HepG2 (cell line): ENCODE data around the gene ZMIZ1. TPM values are rescaled to one million over a fixed set of nuclear protein-coding genes. Genes with fewer than 3 reads are reported as not detected.
A peak's percentile ranks its signal among the peaks of the same experiment; 100 is the strongest.

Experiments
- AKAP8 ChIP-seq: sonication (generic); formaldehyde crosslinking; IDR thresholded peaks from 2 replicates; pipeline ENCODE4 v1.5.1; 2020; ENCODE audit warnings: mild to moderate bottlenecking, missing genetic modification reagents
- CEBPB ChIP-seq: IDR thresholded peaks from 2 replicates; pipeline ENCODE4 v1.6.1; 2011; ENCODE audit warnings: low read depth, low read length, improper control_type of control experiment, borderline replicate concordance
- CHCHD3 ChIP-seq: sonication (generic); formaldehyde crosslinking; IDR thresholded peaks from 2 replicates; pipeline ENCODE4 v1.8.0; 2022; ENCODE audit warnings: mild to moderate bottlenecking, missing genetic modification reagents, moderate library complexity
- CTCF ChIP-seq: sonication (generic); formaldehyde crosslinking; IDR thresholded peaks from 2 replicates; pipeline ENCODE4 v1.5.0; 2020; ENCODE audit warnings: mild to moderate bottlenecking, missing genetic modification reagents, moderate library complexity
- DNMT1 ChIP-seq: sonication (generic); formaldehyde crosslinking; IDR thresholded peaks from 2 replicates; pipeline ENCODE4 v1.5.1; 2020; ENCODE audit warnings: mild to moderate bottlenecking, missing genetic modification reagents
- HBP1 ChIP-seq: IDR thresholded peaks from 2 replicates; pipeline ENCODE4 v1.6.1; 2016; ENCODE audit warnings: low read depth, control low read depth
- IRF9 ChIP-seq: sonication (generic); formaldehyde crosslinking; IDR thresholded peaks from 2 replicates; pipeline ENCODE4 v1.8.0; 2022; ENCODE audit warnings: missing genetic modification reagents, mild to moderate bottlenecking, borderline replicate concordance
- MAZ ChIP-seq, 2 experiments: sonication (generic) in 1 of 2; formaldehyde crosslinking in 1 of 2; IDR thresholded peaks; 2 replicates each; pipeline versions ENCODE4 v1.5.0 to v1.6.1; 2012 to 2020; ENCODE audit warnings: low read depth in 2 of 2, mild to moderate bottlenecking in 2 of 2, borderline replicate concordance in 1 of 2, improper control_type of control experiment in 1 of 2, low read length in 1 of 2, missing genetic modification reagents in 1 of 2, moderate library complexity in 1 of 2
- MIXL1 ChIP-seq: IDR thresholded peaks from 2 replicates; pipeline ENCODE4 v1.6.1; 2016
- NFIB ChIP-seq: sonication (generic); formaldehyde crosslinking; IDR thresholded peaks from 2 replicates; pipeline ENCODE4 v1.9.0; 2021; ENCODE audit warnings: missing genetic modification reagents, mild to moderate bottlenecking, borderline replicate concordance
- POLR2AphosphoS5 ChIP-seq: IDR thresholded peaks from 2 replicates; pipeline ENCODE4 v1.6.1; 2012; ENCODE audit warnings: low read depth, low read length
- SAP130 ChIP-seq: IDR thresholded peaks from 2 replicates; pipeline ENCODE4 v1.6.1; 2016; ENCODE audit warnings: low read depth
- SCMH1 ChIP-seq: sonication (generic); formaldehyde crosslinking; IDR thresholded peaks from 2 replicates; pipeline ENCODE4 v1.9.0; 2021; ENCODE audit warnings: missing genetic modification reagents, mild to moderate bottlenecking, borderline replicate concordance
- ZBTB14 ChIP-seq: sonication (generic); formaldehyde crosslinking; IDR thresholded peaks from 2 replicates; pipeline ENCODE4 v1.4.0; 2020; ENCODE audit warnings: missing genetic modification reagents
- ZMAT5 ChIP-seq: sonication (generic); formaldehyde crosslinking; IDR thresholded peaks from 2 replicates; pipeline ENCODE4 v1.5.0; 2020; ENCODE audit warnings: mild to moderate bottlenecking, low read depth, missing genetic modification reagents, borderline replicate concordance
- ZNF280B ChIP-seq: sonication (generic); formaldehyde crosslinking; IDR thresholded peaks from 2 replicates; pipeline ENCODE4 v1.5.0; 2020; ENCODE audit warnings: missing genetic modification reagents, mild to moderate bottlenecking, borderline replicate concordance
- ZNF282 ChIP-seq: fragments of 450-650 bp; IDR thresholded peaks from 2 replicates; pipeline ENCODE4 v1.6.1; 2018; ENCODE audit not compliant: partially characterized antibody
- ZNF354B ChIP-seq: sonication (generic); formaldehyde crosslinking; IDR thresholded peaks from 2 replicates; pipeline ENCODE4 v1.8.0; 2022; ENCODE audit warnings: mild to moderate bottlenecking, missing genetic modification reagents
- ZNF546 ChIP-seq: sonication (generic); formaldehyde crosslinking; conservative IDR thresholded peaks from 2 replicates; pipeline ENCODE4 v1.8.1; 2023; ENCODE audit warnings: mild to moderate bottlenecking, missing genetic modification reagents
- ZNF576 ChIP-seq: sonication (generic); formaldehyde crosslinking; IDR thresholded peaks from 2 replicates; pipeline ENCODE4 v1.4.0; 2020; ENCODE audit warnings: mild to moderate bottlenecking, missing genetic modification reagents
- ZNF75D ChIP-seq: sonication (generic); formaldehyde crosslinking; IDR thresholded peaks from 2 replicates; pipeline ENCODE4 v1.8.1; 2023; ENCODE audit warnings: missing genetic modification reagents, mild to moderate bottlenecking, borderline replicate concordance
- polyA plus RNA-seq, 8 experiments: library from polyadenylated mRNA; depleted of rRNA in 3 of 8; stranded (reverse) in 7 of 8; unstranded in 1 of 8; fragments of >200 nt; fragmentation: Illumina TruSeq in 4 of 8; extraction: Trizol in 4 of 8; gene quantifications; 2 replicates each; pipeline versions ENCODE4 v1.2.1 to v1.2.3, GENCODE V29; 2011 to 2016; ENCODE audit warnings: low read depth in 4 of 8, missing spikeins in 1 of 8, mixed read lengths in 1 of 8; ENCODE audit not compliant: insufficient read depth in 1 of 8
- total RNA-seq, 5 experiments: library from RNA; depleted of rRNA; stranded (reverse); fragments of >200 nt; fragmentation: Illumina TruSeq; extraction: Trizol; gene quantifications; 2 replicates each; pipeline ENCODE4 v1.2.3, GENCODE V29; 2016; ENCODE audit warnings: low read depth in 1 of 5

ZMIZ1 gene
- total and polyA plus RNA-seq, 2 of the 13 experiments (the other 11 are each of a cell fraction or from before 2014, with no cell fraction given): 5.3 to 10.2 TPM

- TF ChIP-seq POLR2AphosphoS5 (no peak), ZNF576 (CRISPR knock-in tag) (no peak), CTCF (CRISPR knock-in tag) (peak; percentile 63), ZNF546 (CRISPR knock-in tag) (no peak), MIXL1 (CRISPR knock-in tag) (0 out of 2 replicates have a peak, but pooled peaks have one; percentile 30), ZNF280B (CRISPR knock-in tag) (no peak), SCMH1 (CRISPR knock-in tag) (no peak), CHCHD3 (CRISPR knock-in tag) (no peak), ZBTB14 (CRISPR knock-in tag) (no peak), HBP1 (CRISPR knock-in tag) (peak; percentile 30; the same call in 1 of the 2 replicates), NFIB (CRISPR knock-in tag) (no peak), CEBPB (peak; percentile 99), MAZ (IDR thresholded peaks at IDR 0.05; ENCODE audit: borderline replicate concordance, low read depth, low read length) (no peak), MAZ (CRISPR knock-in tag; IDR thresholded peaks at IDR 0.05; ENCODE audit: low read depth) (0 out of 2 replicates have a peak, but pooled peaks have one; percentile 50), IRF9 (CRISPR knock-in tag) (no peak), ZNF282 (no peak), SAP130 (peak; percentile 76), ZNF354B (CRISPR knock-in tag) (no peak), DNMT1 (CRISPR knock-in tag) (no peak), AKAP8 (CRISPR knock-in tag) (no peak), ZNF75D (CRISPR knock-in tag) (no peak), ZMAT5 (CRISPR knock-in tag) (no peak)
Measured at GRCh38 chr10:79127151-79127961, 58.6 kb downstream of the ZMIZ1 start (continued).
